ENCODE results near the gene B9D1. TPM values are rescaled to one million over a fixed set of nuclear protein-coding genes. Genes with fewer than 3 reads are reported as not detected.

The B9D1 gene
- total and polyA plus RNA-seq, 8 donors, result 10.9 to 22.8 (median 16.8) TPM; not detected in 2

- intact Hi-C loops (cut with DNase I; ENCODE audit: low total_unique reads), result no loop called here
- 87 to 94% (median 92%) methylated on average over 26 to 31 of the region's 31 CpGs for WGBS, 5 donors
- Histone ChIP-seq H3K27ac (peak overlapping the region in 4 of 5 donors; percentile 24 to 94 (median 40)), H3K27me3 (no peaks in the 10 kb centered on the region), H3K36me3 (peaks cover 46 to 62% (median 55%) of the 10 kb centered on the region in 4 donors), H3K9me3 (no peaks in the 10 kb centered on the region), H3K4me1 (peaks cover 57 to 86% (median 83%) of the 10 kb centered on the region in 4 donors), H3K4me3 (no peak overlapping the region)
- no peak for DNase-seq
- TF ChIP-seq CTCF (IDR thresholded peaks at IDR 0.05), result no peak
- TF ChIP-seq EP300 (IDR thresholded peaks at IDR 0.05), result no peak
- TF ChIP-seq POLR2A (IDR thresholded peaks at IDR 0.05), result no peak
- TF ChIP-seq POLR2AphosphoS5 (IDR thresholded peaks at IDR 0.05), result no peak
Measured at GRCh38 chr17:19381741-19382444, 19.4 kb upstream of the B9D1 start.

GRCh38 chr17:19381361-19381740 lies 18.8 kb upstream of the B9D1 start:
- Histone ChIP-seq H3K4me3 (no peak overlapping the region), H3K36me3 (peaks cover 46 to 62% (median 55%) of the 10 kb centered on the region in 4 donors), H3K9me3 (no peaks in the 10 kb centered on the region), H3K4me1 (peaks cover 52 to 86% (median 81%) of the 10 kb centered on the region in 4 donors), H3K27ac (peak overlapping the region in 2 of 5 donors; percentile 24 to 94), H3K27me3 (no peaks in the 10 kb centered on the region)
- TF ChIP-seq POLR2AphosphoS5 (IDR thresholded peaks at IDR 0.05) (no peak), CTCF (IDR thresholded peaks at IDR 0.05) (no peak), POLR2A (IDR thresholded peaks at IDR 0.05) (no peak), EP300 (IDR thresholded peaks at IDR 0.05) (no peak)
- no peak for DNase-seq
- intact Hi-C loops (cut with DNase I; ENCODE audit: low total_unique reads), result no loop called here
- WGBS, 5 donors, result 88 to 96% (median 95%) methylated on average over 7 of the region's 7 CpGs

- no peak for TF ChIP-seq POLR2A (IDR thresholded peaks at IDR 0.05)
- TF ChIP-seq CTCF (IDR thresholded peaks at IDR 0.05), result no peak
- no peak for TF ChIP-seq POLR2AphosphoS5 (IDR thresholded peaks at IDR 0.05)
- no peak for TF ChIP-seq EP300 (IDR thresholded peaks at IDR 0.05)
- 89 to 94% (median 92%) methylated on average over 23 to 29 of the region's 29 CpGs for WGBS, 5 donors
- peaks cover 45 to 84% (median 78%) of the 10 kb centered on the region in 4 donors for H3K4me1 ChIP-seq
- H3K27me3 ChIP-seq, result no peaks in the 10 kb centered on the region
- intact Hi-C loops (cut with DNase I; ENCODE audit: low total_unique reads), result no loop called here
- peaks cover 46 to 62% (median 55%) of the 10 kb centered on the region in 4 donors for H3K36me3 ChIP-seq
- H3K27ac ChIP-seq, result peak overlapping the region in 1 of 5 donors; percentile 96
- DNase-seq, result no peak
- no peak overlapping the region for H3K4me3 ChIP-seq
- no peaks in the 10 kb centered on the region for H3K9me3 ChIP-seq
Measured at GRCh38 chr17:19380481-19381301, 18.2 kb upstream of the B9D1 start.

GRCh38 chr17:19379361-19380065 lies 17.0 kb upstream of the B9D1 start:
- TF ChIP-seq CTCF (IDR thresholded peaks at IDR 0.05), result no peak
- H3K27ac ChIP-seq, result peak overlapping the region; percentile 85 to 99 (median 96)
- H3K4me3 ChIP-seq, result peak overlapping the region; percentile 69 to 95 (median 87)
- intact Hi-C loops (cut with DNase I; ENCODE audit: low total_unique reads), result no loop called here
- no peaks in the 10 kb centered on the region for H3K27me3 ChIP-seq
- H3K9me3 ChIP-seq, result no peaks in the 10 kb centered on the region
- WGBS, 5 donors, result 76 to 85% (median 78%) methylated on average over 10 to 13 of the region's 13 CpGs
- no peak for DNase-seq
- H3K4me1 ChIP-seq, result peaks cover 34 to 74% (median 67%) of the 10 kb centered on the region in 4 donors
- peaks cover 46 to 51% (median 51%) of the 10 kb centered on the region in 4 donors for H3K36me3 ChIP-seq

All from stomach (tissue), 9 donors.